Neural cell (in vitro differentiated cells): ENCODE data around the gene RBMS3.

ENCODE experiments used
- CTCF ChIP-seq: fragments of 450-650 bp; IDR thresholded peaks from 2 replicates; pipeline ENCODE4 v1.5.1; 2014; ENCODE audit warnings: antibody characterized with exemption, mild to moderate bottlenecking, moderate library complexity; ENCODE audit not compliant: poor library complexity, severe bottlenecking
- EP300 ChIP-seq: fragments of 450-650 bp; conservative IDR thresholded peaks from 2 replicates; pipeline ENCODE4 v1.6.1; 2014; ENCODE audit warnings: antibody characterized with exemption, mild to moderate bottlenecking, moderate library complexity; ENCODE audit not compliant: poor library complexity, severe bottlenecking
- EZH2 ChIP-seq: fragments of 200-600, 300-800 bp; shearing (Covaris generic), sonication (generic); IDR thresholded peaks from 2 replicates; pipeline ENCODE4 v1.6.1; 2014; ENCODE audit warnings: antibody characterized with exemption, low read length, borderline replicate concordance, mild to moderate bottlenecking; ENCODE audit not compliant: insufficient read depth, poor library complexity, severe bottlenecking
- MXI1 ChIP-seq: fragments of 450-650 bp; conservative IDR thresholded peaks from 2 replicates; pipeline ENCODE4 v1.6.1; 2014; ENCODE audit warnings: antibody characterized with exemption, mild to moderate bottlenecking; ENCODE audit not compliant: poor library complexity, severe bottlenecking
- POLR2AphosphoS5 ChIP-seq: IDR thresholded peaks from 2 replicates; pipeline ENCODE4 v1.6.1; 2012
- RAD21 ChIP-seq: fragments of 450-650 bp; conservative IDR thresholded peaks from 2 replicates; pipeline ENCODE4 v1.6.1; 2014; ENCODE audit warnings: antibody characterized with exemption, mild to moderate bottlenecking, moderate library complexity
- SMC3 ChIP-seq: fragments of 450-650 bp; conservative IDR thresholded peaks from 2 replicates; pipeline ENCODE4 v1.6.1; 2014; ENCODE audit warnings: antibody characterized with exemption, mild to moderate bottlenecking, moderate library complexity; ENCODE audit not compliant: poor library complexity
- TAF1 ChIP-seq: IDR thresholded peaks from 2 replicates; pipeline ENCODE4 v1.6.1; 2012; ENCODE audit warnings: low read depth
- TF ChIP-seq, protein P1 (sequence below): IDR thresholded peaks from 2 replicates; pipeline ENCODE4 v1.6.1; 2012; ENCODE audit warnings: borderline replicate concordance

DNA sequence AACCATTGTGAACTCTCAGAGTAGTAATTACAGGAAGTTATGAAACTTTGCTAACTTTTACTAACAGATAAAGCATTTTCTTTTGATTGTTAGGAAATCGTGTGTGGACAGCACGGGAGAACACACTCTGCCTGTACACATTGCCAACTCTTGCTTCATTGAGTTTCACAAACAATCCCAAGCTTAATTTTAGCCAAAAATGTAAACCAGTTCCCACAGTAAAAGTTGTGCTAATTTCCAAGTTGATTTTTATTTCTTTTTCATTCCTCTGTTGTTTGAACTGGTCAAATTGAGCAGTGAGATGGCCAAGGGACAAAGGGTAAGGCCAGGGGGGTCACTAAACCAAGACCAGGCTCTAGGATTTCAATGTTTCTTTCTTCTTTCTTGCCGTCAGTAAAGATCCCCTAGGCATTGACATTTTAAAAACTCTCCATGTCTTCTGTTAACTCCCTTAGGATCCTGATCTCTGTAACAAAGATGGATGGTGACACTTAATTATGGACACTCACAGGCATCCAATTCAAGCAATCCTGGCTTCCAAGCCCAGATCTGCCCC is 414.9 kb downstream of the RBMS3 start:
- TF ChIP-seq RAD21 (no peak), POLR2AphosphoS5 (no peak), EP300 (no peak), CTCF (no peak), EZH2 (no peak), SMC3 (no peak), TAF1 (no peak), MXI1 (no peak)
- TF ChIP-seq, protein P1, sequence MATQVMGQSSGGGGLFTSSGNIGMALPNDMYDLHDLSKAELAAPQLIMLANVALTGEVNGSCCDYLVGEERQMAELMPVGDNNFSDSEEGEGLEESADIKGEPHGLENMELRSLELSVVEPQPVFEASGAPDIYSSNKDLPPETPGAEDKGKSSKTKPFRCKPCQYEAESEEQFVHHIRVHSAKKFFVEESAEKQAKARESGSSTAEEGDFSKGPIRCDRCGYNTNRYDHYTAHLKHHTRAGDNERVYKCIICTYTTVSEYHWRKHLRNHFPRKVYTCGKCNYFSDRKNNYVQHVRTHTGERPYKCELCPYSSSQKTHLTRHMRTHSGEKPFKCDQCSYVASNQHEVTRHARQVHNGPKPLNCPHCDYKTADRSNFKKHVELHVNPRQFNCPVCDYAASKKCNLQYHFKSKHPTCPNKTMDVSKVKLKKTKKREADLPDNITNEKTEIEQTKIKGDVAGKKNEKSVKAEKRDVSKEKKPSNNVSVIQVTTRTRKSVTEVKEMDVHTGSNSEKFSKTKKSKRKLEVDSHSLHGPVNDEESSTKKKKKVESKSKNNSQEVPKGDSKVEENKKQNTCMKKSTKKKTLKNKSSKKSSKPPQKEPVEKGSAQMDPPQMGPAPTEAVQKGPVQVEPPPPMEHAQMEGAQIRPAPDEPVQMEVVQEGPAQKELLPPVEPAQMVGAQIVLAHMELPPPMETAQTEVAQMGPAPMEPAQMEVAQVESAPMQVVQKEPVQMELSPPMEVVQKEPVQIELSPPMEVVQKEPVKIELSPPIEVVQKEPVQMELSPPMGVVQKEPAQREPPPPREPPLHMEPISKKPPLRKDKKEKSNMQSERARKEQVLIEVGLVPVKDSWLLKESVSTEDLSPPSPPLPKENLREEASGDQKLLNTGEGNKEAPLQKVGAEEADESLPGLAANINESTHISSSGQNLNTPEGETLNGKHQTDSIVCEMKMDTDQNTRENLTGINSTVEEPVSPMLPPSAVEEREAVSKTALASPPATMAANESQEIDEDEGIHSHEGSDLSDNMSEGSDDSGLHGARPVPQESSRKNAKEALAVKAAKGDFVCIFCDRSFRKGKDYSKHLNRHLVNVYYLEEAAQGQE: no peak
